Endodermal cell (in vitro differentiated cells): ENCODE measurements around the gene TRIM44. TPM values are rescaled to one million over a fixed set of nuclear protein-coding genes. Genes with fewer than 3 reads are reported as not detected.
"Not testable (repeated sequence)": the region's sequence is repeated elsewhere in the genome, so short reads cannot be mapped to it uniquely, and the experiment has no call there.

Experiments
- DNase-seq: peaks from one replicate; pipeline ENCODE4 v3.0.0-alpha.2; 2017
- H3K27ac ChIP-seq: 2 replicates; pipeline ENCODE4 v1.5.1; 2013; ENCODE audit warnings: mild to moderate bottlenecking, low read depth, low read length, moderate library complexity
- H3K27me3 ChIP-seq: 2 replicates; pipeline ENCODE4 v1.6.1; 2013; ENCODE audit warnings: mild to moderate bottlenecking, low read length, moderate library complexity; ENCODE audit not compliant: insufficient read depth, control insufficient read depth, poor library complexity, severe bottlenecking
- H3K36me3 ChIP-seq: 2 replicates; pipeline ENCODE4 v1.7.0; 2013; ENCODE audit warnings: mild to moderate bottlenecking, low read length, moderate library complexity; ENCODE audit not compliant: control insufficient read depth, insufficient read depth
- H3K4me1 ChIP-seq: one replicate; pipeline ENCODE4 v1.7.0; 2013; ENCODE audit warnings: low read length; ENCODE audit not compliant: control insufficient read depth, insufficient read depth
- H3K4me3 ChIP-seq: 2 replicates; pipeline ENCODE4 v1.5.1; 2013; ENCODE audit warnings: mild to moderate bottlenecking, low read length, moderate library complexity
- H3K9ac ChIP-seq: 2 replicates; pipeline ENCODE4 v1.6.1; 2013; ENCODE audit warnings: mild to moderate bottlenecking, low read length, moderate library complexity; ENCODE audit not compliant: poor library complexity, severe bottlenecking; ENCODE audit errors: extremely low read depth
- H3K9me3 ChIP-seq: 2 replicates; pipeline ENCODE4 v1.6.1; 2013; ENCODE audit warnings: mild to moderate bottlenecking, low read length, moderate library complexity; ENCODE audit not compliant: control insufficient read depth
- H3K27ac Mint-ChIP-seq: 2 replicates; pipeline ENCODE4 v1.8.0; 2020; ENCODE audit warnings: mixed read lengths
- H3K27me3 Mint-ChIP-seq: 2 replicates; pipeline ENCODE4 v1.8.0; 2021; ENCODE audit warnings: mild to moderate bottlenecking, mixed read lengths; ENCODE audit not compliant: insufficient read depth
- H3K36me3 Mint-ChIP-seq: 2 replicates; pipeline ENCODE4 v1.8.0; 2020; ENCODE audit warnings: low read depth, mixed read lengths
- H3K4me1 Mint-ChIP-seq: 2 replicates; pipeline ENCODE4 v1.8.0; 2020; ENCODE audit warnings: mixed read lengths
- H3K4me3 Mint-ChIP-seq: 2 replicates; pipeline ENCODE4 v1.8.0; 2020; ENCODE audit warnings: mild to moderate bottlenecking, moderate library complexity, mixed read lengths
- H3K9me3 Mint-ChIP-seq: 2 replicates; pipeline ENCODE4 v1.8.0; 2020; ENCODE audit warnings: mild to moderate bottlenecking, mixed read lengths
- CTCF ChIP-seq: fragments of 200-600 bp; sonication (generic); conservative IDR thresholded peaks from 2 replicates; pipeline ENCODE4 v1.5.0; 2021; ENCODE audit warnings: antibody characterized with exemption, mild to moderate bottlenecking
- WGBS, 2 experiments: methylation state at CpG; one replicate each; pipeline versions ENCODE4 v1.1.5 to v1.1.7; 2013; ENCODE audit warnings: missing lambda C conversion rate in 2 of 2, mixed read lengths in 1 of 2; ENCODE audit not compliant: insufficient coverage in 1 of 2, insufficient read length in 1 of 2; 5-methylcytosine and 5-hydroxymethylcytosine counted together
- total RNA-seq, 2 donors: library from RNA; stranded (reverse); fragmentation: NEBNext Ultra II Directional in 1 of 2; extraction: Animal tissue kit (Norgen Biotek cat#: 25700) in 1 of 2; gene quantifications; 2 replicates in 1 of 2; 3 replicates in 1 of 2; pipeline ENCODE4 v1.2.1, GENCODE V29; 2021

TRIM44 gene
- total RNA-seq, 2 donors from 2014 or later = 48.5 to 63.8 TPM

GRCh38 chr11:35838071-35838470 is 175.5 kb downstream of the TRIM44 start:
- WGBS, 2 experiments = 92 to 93% methylated on average over 3 of the region's 3 CpGs
- no peak for DNase-seq
- no peaks in the 10 kb centered on the region for H3K9me3 ChIP-seq
- TF ChIP-seq CTCF = no peak
- Mint-ChIP-seq H3K36me3 (no peaks in the 10 kb centered on the region), H3K27ac (no peak overlapping the region), H3K4me1 (no peaks in the 10 kb centered on the region), H3K27me3 (no peaks in the 10 kb centered on the region), H3K4me3 (no peak overlapping the region), H3K9me3 (peaks cover 8% of the 10 kb centered on the region)
- H3K27ac ChIP-seq = no peak overlapping the region
- no peaks in the 10 kb centered on the region for H3K27me3 ChIP-seq
- H3K36me3 ChIP-seq = no peaks in the 10 kb centered on the region
- no peak overlapping the region for H3K9ac ChIP-seq
- H3K4me3 ChIP-seq = no peak overlapping the region
- no peaks in the 10 kb centered on the region for H3K4me1 ChIP-seq

- not testable (repeated sequence) for H3K4me1 Mint-ChIP-seq, H3K27ac Mint-ChIP-seq, H3K4me1 ChIP-seq, H3K36me3 ChIP-seq, H3K4me3 Mint-ChIP-seq, H3K4me3 ChIP-seq, H3K9ac ChIP-seq, H3K27ac ChIP-seq, H3K36me3 Mint-ChIP-seq, H3K27me3 Mint-ChIP-seq, DNase-seq, H3K27me3 ChIP-seq, H3K9me3 Mint-ChIP-seq, H3K9me3 ChIP-seq
- 91 to 95% methylated on average over 9 to 10 of the region's 10 CpGs for WGBS, 2 experiments
Measured at GRCh38 chr11:35838697-35839367, 176.3 kb downstream of the TRIM44 start.

GRCh38 chr11:35839368-35840161 is 177.0 kb downstream of the TRIM44 start:
- H3K27ac ChIP-seq = no peak overlapping the region
- DNase-seq = no peak
- H3K27ac Mint-ChIP-seq = no peak overlapping the region
- no peak overlapping the region for H3K9ac ChIP-seq
- no peaks in the 10 kb centered on the region for H3K27me3 Mint-ChIP-seq
- no peaks in the 10 kb centered on the region for H3K36me3 Mint-ChIP-seq
- no peak for TF ChIP-seq CTCF
- no peaks in the 10 kb centered on the region for H3K27me3 ChIP-seq
- 20 to 91% methylated on average over 1 to 4 of the region's 4 CpGs for WGBS, 2 experiments
- H3K9me3 ChIP-seq = no peaks in the 10 kb centered on the region
- no peak overlapping the region for H3K4me3 Mint-ChIP-seq
- no peaks in the 10 kb centered on the region for H3K4me1 Mint-ChIP-seq
- H3K4me1 ChIP-seq = no peaks in the 10 kb centered on the region
- H3K4me3 ChIP-seq = no peak overlapping the region
- H3K36me3 ChIP-seq = no peaks in the 10 kb centered on the region
- H3K9me3 Mint-ChIP-seq = peaks cover 8% of the 10 kb centered on the region
